Nephron progenitor cell (in vitro differentiated cells): ENCODE measurements around the gene C1orf21.

Experiments used
- DNase-seq: peaks from one replicate; pipeline ENCODE4 v3.0.0; 2021
- H3K27ac Mint-ChIP-seq: 2 replicates; pipeline ENCODE4 v1.8.0; 2021; ENCODE audit warnings: mild to moderate bottlenecking, moderate library complexity, mixed read lengths
- H3K27me3 Mint-ChIP-seq: 2 replicates; pipeline ENCODE4 v1.8.0; 2021; ENCODE audit warnings: mild to moderate bottlenecking, low read depth, mixed read lengths; ENCODE audit not compliant: poor library complexity
- H3K36me3 Mint-ChIP-seq: 2 replicates; pipeline ENCODE4 v1.8.0; 2021; ENCODE audit warnings: low read depth, mixed read lengths
- H3K4me1 Mint-ChIP-seq: 2 replicates; pipeline ENCODE4 v1.8.0; 2021; ENCODE audit warnings: mixed read lengths
- H3K4me3 Mint-ChIP-seq: 2 replicates; pipeline ENCODE4 v1.8.0; 2021; ENCODE audit warnings: mild to moderate bottlenecking, moderate library complexity, mixed read lengths
- H3K9me3 Mint-ChIP-seq: 2 replicates; pipeline ENCODE4 v1.8.0; 2021; ENCODE audit warnings: mild to moderate bottlenecking, moderate library complexity, mixed read lengths
- TF ChIP-seq, protein P1 (sequence below): fragments of 200-600 bp; sonication (generic); IDR thresholded peaks from 2 replicates; pipeline ENCODE4 v1.5.0; 2021; ENCODE audit warnings: antibody characterized with exemption

The C1orf21 gene

DNA sequence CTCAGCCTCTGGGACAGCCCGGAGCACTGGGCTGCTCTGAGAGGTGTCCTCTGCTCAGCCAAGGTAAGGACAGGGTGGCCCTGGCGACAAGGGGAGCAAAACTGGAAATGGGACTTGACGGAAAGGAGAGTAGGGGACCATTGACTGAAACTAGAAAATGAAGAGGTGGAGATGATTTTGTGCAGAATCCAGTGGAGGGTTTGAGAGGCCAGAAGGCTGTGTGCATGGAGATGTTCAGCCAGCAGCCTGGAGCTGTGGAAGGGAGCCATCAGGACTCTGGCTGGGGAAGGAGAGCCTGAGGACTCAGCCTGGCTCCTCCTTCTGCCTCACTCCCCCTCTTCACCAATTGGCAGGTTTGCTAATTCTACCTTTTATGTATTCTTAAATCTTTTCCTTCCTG, 253.7 kb downstream of the C1orf21 start:
- Mint-ChIP-seq H3K4me1 (peaks cover 12% of the 10 kb centered on the region), H3K9me3 (peaks cover 24% of the 10 kb centered on the region), H3K4me3 (no peak overlapping the region), H3K27me3 (peaks cover 17% of the 10 kb centered on the region), H3K27ac (no peak overlapping the region), H3K36me3 (no peaks in the 10 kb centered on the region)
- DNase-seq = no peak
- TF ChIP-seq, protein P1, sequence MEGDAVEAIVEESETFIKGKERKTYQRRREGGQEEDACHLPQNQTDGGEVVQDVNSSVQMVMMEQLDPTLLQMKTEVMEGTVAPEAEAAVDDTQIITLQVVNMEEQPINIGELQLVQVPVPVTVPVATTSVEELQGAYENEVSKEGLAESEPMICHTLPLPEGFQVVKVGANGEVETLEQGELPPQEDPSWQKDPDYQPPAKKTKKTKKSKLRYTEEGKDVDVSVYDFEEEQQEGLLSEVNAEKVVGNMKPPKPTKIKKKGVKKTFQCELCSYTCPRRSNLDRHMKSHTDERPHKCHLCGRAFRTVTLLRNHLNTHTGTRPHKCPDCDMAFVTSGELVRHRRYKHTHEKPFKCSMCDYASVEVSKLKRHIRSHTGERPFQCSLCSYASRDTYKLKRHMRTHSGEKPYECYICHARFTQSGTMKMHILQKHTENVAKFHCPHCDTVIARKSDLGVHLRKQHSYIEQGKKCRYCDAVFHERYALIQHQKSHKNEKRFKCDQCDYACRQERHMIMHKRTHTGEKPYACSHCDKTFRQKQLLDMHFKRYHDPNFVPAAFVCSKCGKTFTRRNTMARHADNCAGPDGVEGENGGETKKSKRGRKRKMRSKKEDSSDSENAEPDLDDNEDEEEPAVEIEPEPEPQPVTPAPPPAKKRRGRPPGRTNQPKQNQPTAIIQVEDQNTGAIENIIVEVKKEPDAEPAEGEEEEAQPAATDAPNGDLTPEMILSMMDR = no peak

DNA sequence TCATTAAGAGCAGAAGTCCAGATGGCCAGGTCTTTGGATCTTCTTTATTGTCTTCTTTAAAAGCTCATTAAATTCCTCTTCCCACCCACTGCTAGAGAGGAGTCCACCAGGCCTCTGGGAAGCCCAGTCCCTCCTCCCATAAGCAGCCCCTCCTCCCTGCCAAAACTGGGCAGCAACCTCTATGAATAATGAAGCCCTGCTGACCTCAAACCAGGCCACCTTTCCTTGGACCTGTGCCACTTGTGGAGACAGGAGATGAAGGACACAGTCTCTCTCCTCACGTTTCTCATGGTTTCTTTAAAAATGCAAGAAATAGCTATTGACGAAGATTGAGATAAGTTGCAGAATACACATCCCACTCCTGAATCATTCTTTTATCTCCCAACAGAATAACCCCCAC, 255.1 kb downstream of the C1orf21 start:
- H3K27ac Mint-ChIP-seq = no peak overlapping the region
- H3K4me3 Mint-ChIP-seq = no peak overlapping the region
- H3K27me3 Mint-ChIP-seq = peaks cover 19% of the 10 kb centered on the region
- no peak for DNase-seq
- H3K9me3 Mint-ChIP-seq = peaks cover 19% of the 10 kb centered on the region
- H3K4me1 Mint-ChIP-seq = peaks cover 17% of the 10 kb centered on the region
- TF ChIP-seq, protein P1 = no peak
- H3K36me3 Mint-ChIP-seq = no peaks in the 10 kb centered on the region

DNA sequence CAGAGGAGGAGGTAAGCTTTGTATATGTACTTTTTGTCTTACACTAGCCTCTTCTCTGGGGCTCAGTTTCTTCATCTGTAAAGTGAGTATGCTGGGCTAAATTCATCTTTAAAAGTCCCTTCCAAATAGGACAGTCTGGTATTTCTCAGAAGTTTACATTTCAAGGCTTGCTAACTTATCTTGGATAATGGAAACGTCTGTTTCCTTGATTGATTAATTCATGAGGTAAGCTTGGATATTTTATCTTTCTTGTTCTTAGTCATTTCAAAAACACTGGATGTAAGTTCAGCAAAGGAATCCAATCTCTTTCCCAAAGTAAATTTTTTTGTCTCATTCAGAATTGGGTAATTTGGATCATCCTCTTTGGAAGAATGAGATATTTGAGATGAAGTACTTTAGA, 256.8 kb downstream of the C1orf21 start:
- peaks cover 3% of the 10 kb centered on the region for H3K9me3 Mint-ChIP-seq
- DNase-seq = no peak
- no peak overlapping the region for H3K27ac Mint-ChIP-seq
- no peaks in the 10 kb centered on the region for H3K36me3 Mint-ChIP-seq
- TF ChIP-seq, protein P1 = no peak
- no peak overlapping the region for H3K4me3 Mint-ChIP-seq
- peaks cover 16% of the 10 kb centered on the region for H3K27me3 Mint-ChIP-seq
- H3K4me1 Mint-ChIP-seq = peaks cover 17% of the 10 kb centered on the region

DNA sequence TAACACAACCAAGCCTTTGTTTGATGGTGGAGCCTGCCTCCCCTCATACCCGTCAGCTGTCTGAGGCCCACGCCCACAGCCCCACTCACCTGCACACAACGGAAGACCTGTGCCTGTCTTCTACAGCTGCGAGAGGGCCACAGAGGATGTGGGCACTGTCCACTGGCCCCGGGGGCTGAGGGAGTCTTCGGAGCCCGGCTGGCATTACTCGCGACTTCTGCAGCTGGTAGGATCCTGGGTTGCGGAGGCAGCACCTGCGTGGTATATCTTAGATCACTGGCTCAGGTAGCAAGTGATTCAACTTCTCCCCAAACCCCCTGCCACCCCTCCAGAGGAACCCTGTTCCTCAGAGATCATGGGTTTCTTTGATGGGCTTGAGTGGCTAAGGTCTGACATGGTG, 257.9 kb downstream of the C1orf21 start:
- no peak overlapping the region for H3K27ac Mint-ChIP-seq
- TF ChIP-seq, protein P1 = no peak
- no peaks in the 10 kb centered on the region for H3K36me3 Mint-ChIP-seq
- H3K4me1 Mint-ChIP-seq = peaks cover 17% of the 10 kb centered on the region
- H3K27me3 Mint-ChIP-seq = peaks cover 10% of the 10 kb centered on the region
- H3K4me3 Mint-ChIP-seq = no peak overlapping the region
- H3K9me3 Mint-ChIP-seq = peaks cover 11% of the 10 kb centered on the region
- DNase-seq = no peak

DNA sequence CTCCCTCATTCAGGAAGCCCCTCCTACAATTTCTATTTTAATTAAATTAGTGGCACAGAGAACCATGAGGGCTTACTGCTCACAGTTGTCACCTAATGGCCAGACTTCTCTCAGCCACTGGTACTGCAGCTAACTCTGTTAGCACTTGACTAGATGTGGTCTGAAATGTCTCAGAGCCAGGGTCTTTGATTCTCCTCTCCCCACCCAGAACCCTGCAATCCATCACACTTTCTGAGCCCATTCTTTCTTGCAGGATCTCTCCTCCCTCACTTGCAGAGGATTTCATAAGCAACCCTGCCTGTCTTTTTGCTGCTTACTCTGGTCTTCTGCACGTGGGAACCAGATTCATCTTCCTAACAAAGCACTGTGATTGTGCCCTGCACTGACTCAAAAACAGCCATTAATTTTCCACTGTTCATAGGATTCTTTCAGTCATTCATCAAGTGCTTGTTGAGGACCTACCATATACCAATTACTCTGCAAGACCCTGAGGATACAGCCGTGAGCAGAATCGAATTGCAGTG, 259.4 kb downstream of the C1orf21 start:
- TF ChIP-seq, protein P1 = no peak
- Mint-ChIP-seq H3K27ac (no peak overlapping the region), H3K4me1 (peaks cover 17% of the 10 kb centered on the region), H3K9me3 (peaks cover 22% of the 10 kb centered on the region), H3K27me3 (peaks cover 8% of the 10 kb centered on the region), H3K4me3 (no peak overlapping the region), H3K36me3 (no peaks in the 10 kb centered on the region)
- no peak for DNase-seq

DNA sequence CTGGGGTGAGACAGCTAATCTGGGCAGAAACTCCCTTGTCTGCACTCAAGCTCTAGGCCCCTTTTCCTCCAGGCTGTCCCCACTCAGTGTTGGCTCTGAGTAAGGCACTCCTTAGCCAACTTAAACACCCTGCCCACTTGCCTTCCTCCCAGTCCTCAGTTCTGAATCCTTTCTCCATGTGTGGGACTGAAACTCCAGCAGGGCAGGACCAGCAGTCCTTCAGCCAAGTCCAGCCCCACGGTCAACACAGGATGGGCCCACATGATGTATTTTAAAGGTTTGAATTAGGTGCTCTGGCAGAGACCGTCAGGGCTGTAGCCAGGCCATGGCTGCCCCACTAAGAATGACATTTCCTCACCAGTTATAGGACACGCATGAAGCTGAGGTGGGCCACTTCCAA, 260.0 kb downstream of the C1orf21 start:
- Mint-ChIP-seq H3K4me3 (no peak overlapping the region), H3K27ac (no peak overlapping the region), H3K9me3 (peaks cover 28% of the 10 kb centered on the region), H3K27me3 (peaks cover 14% of the 10 kb centered on the region), H3K36me3 (no peaks in the 10 kb centered on the region), H3K4me1 (peaks cover 17% of the 10 kb centered on the region)
- no peak for DNase-seq
- TF ChIP-seq, protein P1 = no peak
